MM.1S (cell line): ENCODE measurements around the gene MRPL16.

Source experiments
- EZH2phosphoT487 ChIP-seq: fragments of 300-600 bp; sonication (generic); IDR thresholded peaks from 2 replicates; pipeline ENCODE4 v1.6.1; 2018; ENCODE audit warnings: antibody characterized with exemption, low read length
- TF ChIP-seq, protein P1 (sequence below): fragments of 300-600 bp; sonication (generic); IDR thresholded peaks from 2 replicates; pipeline ENCODE4 v1.5.1; 2016; ENCODE audit warnings: antibody characterized with exemption, low read length, mixed read lengths

DNA sequence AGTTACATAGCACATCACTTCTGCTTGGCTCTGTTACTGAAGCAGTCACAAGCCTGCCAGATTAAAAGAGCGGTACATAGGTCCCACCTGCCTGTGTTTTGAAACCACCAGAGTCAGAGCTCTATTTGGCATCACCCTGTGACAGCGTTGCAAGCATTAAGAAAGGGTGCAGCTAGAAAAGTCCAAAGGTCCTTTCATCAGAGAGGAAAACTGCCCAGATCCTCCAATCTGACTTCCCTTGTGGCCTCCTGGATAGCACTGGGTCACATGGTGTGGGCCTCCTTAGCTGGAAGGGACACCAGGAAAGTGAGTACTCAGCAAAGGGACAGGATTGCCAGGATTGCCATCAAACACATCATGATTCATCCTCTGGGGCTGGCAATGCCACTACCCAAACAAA is 32.5 kb downstream of the MRPL16 start:
- TF ChIP-seq, protein P1, sequence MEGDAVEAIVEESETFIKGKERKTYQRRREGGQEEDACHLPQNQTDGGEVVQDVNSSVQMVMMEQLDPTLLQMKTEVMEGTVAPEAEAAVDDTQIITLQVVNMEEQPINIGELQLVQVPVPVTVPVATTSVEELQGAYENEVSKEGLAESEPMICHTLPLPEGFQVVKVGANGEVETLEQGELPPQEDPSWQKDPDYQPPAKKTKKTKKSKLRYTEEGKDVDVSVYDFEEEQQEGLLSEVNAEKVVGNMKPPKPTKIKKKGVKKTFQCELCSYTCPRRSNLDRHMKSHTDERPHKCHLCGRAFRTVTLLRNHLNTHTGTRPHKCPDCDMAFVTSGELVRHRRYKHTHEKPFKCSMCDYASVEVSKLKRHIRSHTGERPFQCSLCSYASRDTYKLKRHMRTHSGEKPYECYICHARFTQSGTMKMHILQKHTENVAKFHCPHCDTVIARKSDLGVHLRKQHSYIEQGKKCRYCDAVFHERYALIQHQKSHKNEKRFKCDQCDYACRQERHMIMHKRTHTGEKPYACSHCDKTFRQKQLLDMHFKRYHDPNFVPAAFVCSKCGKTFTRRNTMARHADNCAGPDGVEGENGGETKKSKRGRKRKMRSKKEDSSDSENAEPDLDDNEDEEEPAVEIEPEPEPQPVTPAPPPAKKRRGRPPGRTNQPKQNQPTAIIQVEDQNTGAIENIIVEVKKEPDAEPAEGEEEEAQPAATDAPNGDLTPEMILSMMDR = no peak
- no peak for TF ChIP-seq EZH2phosphoT487
